Measurements from ENCODE around the gene SMC5.

DNA sequence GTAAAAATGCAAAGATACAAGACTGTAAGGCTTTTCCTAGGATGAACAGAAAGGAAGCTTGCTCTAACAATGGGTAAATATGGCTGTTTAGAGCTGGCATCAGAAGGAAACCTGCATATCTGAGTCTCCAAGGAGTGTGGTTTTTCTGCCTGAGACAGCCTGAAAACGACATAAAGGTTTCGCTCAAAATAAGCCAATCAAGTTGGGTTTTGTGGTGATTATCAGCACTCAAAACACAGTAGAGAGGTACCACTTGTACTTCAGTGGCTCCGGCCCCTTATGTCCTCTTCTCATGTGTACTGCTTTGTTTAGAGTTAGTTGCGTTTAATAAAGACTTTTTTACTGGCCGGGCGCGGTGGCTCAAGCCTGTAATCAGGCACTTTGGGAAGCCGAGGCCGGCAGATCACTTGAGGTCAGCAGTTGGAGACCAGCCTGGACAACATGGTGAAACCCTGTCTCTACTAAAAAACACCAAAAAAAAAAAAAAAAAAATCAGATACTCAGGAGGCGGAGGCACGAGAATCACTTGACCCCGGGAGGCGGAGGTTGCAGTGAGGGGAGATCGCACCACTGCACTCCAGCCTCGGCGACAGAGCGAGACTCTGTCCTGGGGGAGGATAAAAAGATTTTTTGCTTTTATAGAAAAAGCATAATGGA lies 116.3 kb downstream of the SMC5 start:
- TF ChIP-seq EP300 (IDR thresholded peaks at IDR 0.05), result no peak
- TF ChIP-seq, protein P1, sequence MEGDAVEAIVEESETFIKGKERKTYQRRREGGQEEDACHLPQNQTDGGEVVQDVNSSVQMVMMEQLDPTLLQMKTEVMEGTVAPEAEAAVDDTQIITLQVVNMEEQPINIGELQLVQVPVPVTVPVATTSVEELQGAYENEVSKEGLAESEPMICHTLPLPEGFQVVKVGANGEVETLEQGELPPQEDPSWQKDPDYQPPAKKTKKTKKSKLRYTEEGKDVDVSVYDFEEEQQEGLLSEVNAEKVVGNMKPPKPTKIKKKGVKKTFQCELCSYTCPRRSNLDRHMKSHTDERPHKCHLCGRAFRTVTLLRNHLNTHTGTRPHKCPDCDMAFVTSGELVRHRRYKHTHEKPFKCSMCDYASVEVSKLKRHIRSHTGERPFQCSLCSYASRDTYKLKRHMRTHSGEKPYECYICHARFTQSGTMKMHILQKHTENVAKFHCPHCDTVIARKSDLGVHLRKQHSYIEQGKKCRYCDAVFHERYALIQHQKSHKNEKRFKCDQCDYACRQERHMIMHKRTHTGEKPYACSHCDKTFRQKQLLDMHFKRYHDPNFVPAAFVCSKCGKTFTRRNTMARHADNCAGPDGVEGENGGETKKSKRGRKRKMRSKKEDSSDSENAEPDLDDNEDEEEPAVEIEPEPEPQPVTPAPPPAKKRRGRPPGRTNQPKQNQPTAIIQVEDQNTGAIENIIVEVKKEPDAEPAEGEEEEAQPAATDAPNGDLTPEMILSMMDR (IDR thresholded peaks at IDR 0.05), result no peak
